Stimulated activated CD4-positive, alpha-beta T cell treated with anti-CD3 and anti-CD28 coated beads, Interleukin-4, amount 100 ng/mL, for 48 hours (primary cell): ENCODE results near the gene KDF1.
A peak's percentile ranks its signal among the peaks of the same experiment; 100 is the strongest.

Source experiments
- DNase-seq, 2 donors: peaks; one replicate each; pipeline ENCODE4 v3.0.0-alpha.2; 2020; ENCODE audit warnings: low read depth in 2 of 2

Gene KDF1

GRCh38 chr1:26915204-26915842 lies 44.9 kb downstream of the KDF1 start:
- no peak for DNase-seq

- DNase-seq: no peak
Measured at GRCh38 chr1:26913754-26914619, 46.3 kb downstream of the KDF1 start, which contains the start of gene NR0B2. Gene NR0B2, minus strand, starts transcription at chr1:26913975. Its CDS starts 35 bp downstream, at chr1:26913940.

- DNase-seq: no peak
Measured at GRCh38 chr1:26913389-26913753, 46.9 kb downstream of the KDF1 start.

- DNase-seq: no peak
Measured at GRCh38 chr1:26912147-26912490, 48.1 kb downstream of the KDF1 start.

- no peak for DNase-seq
Measured at GRCh38 chr1:26911399-26912146, 48.7 kb downstream of the KDF1 start.

- no peak for DNase-seq
Measured at GRCh38 chr1:26910343-26911160, 49.7 kb downstream of the KDF1 start.

GRCh38 chr1:26909951-26910342 lies 50.3 kb downstream of the KDF1 start:
- DNase-seq: no peak

- DNase-seq: no peak
Measured at GRCh38 chr1:26907071-26907917, 53.0 kb downstream of the KDF1 start.

GRCh38 chr1:26900815-26901511 lies 59.3 kb downstream of the KDF1 start:
- no peak for DNase-seq

- DNase-seq: peak; percentile 84 to 85
Measured at GRCh38 chr1:26900001-26900814, 60.1 kb downstream of the KDF1 start, which contains the start of gene GPATCH3. Gene GPATCH3, minus strand, starts transcription at chr1:26900467. Its CDS starts 25 bp downstream, at chr1:26900442.
